Stimulated activated CD8-positive, alpha-beta memory T cell treated with anti-CD3 and anti-CD28 coated beads, Interleukin-15, amount 100 ng/mL, for 48 hours (primary cell): ENCODE data around the gene FAM174C.

Experiments
- DNase-seq, 2 donors: peaks; one replicate each; pipeline ENCODE4 v3.0.0-alpha.2; 2020; ENCODE audit warnings: low read depth in 2 of 2

The FAM174C gene

GRCh38 chr19:1273263-1274041 is 1.9 kb upstream of the FAM174C start:
- no peak for DNase-seq

GRCh38 chr19:1274081-1274851 is 1.1 kb upstream of the FAM174C start:
- no peak for DNase-seq

- DNase-seq, result no peak
Measured at GRCh38 chr19:1274852-1275259, 474 bp upstream of the FAM174C start.

GRCh38 chr19:1275976-1276627 is 772 bp downstream of the FAM174C start:
- DNase-seq, result no peak

- no peak for DNase-seq
Measured at GRCh38 chr19:1276628-1277022, 1.3 kb downstream of the FAM174C start.

GRCh38 chr19:1277061-1277460 is 1.7 kb downstream of the FAM174C start:
- DNase-seq, result no peak

- DNase-seq, result no peak
Measured at GRCh38 chr19:1278074-1278473, 2.7 kb downstream of the FAM174C start.

GRCh38 chr19:1278713-1279660 is 3.7 kb downstream of the FAM174C start:
- no peak for DNase-seq

- DNase-seq, result peak in 1 of 2 donors; percentile 69
Measured at GRCh38 chr19:1279782-1280341, 4.5 kb downstream of the FAM174C start.

GRCh38 chr19:1280636-1281568 is 5.6 kb downstream of the FAM174C start:
- DNase-seq, result no peak

- no peak for DNase-seq
Measured at GRCh38 chr19:1281569-1282287, 6.4 kb downstream of the FAM174C start.

- no peak for DNase-seq
Measured at GRCh38 chr19:1282588-1283206, 7.4 kb downstream of the FAM174C start.

GRCh38 chr19:1283207-1283916 is 8.0 kb downstream of the FAM174C start:
- DNase-seq, result no peak

GRCh38 chr19:1283917-1284292 is 8.6 kb downstream of the FAM174C start:
- no peak for DNase-seq

- no peak for DNase-seq
Measured at GRCh38 chr19:1284293-1284978, 9.1 kb downstream of the FAM174C start.

- no peak for DNase-seq
Measured at GRCh38 chr19:1284979-1285736, 9.8 kb downstream of the FAM174C start.
